GM12801 (cell line): ENCODE measurements around the gene PIWIL1.

ENCODE experiments used
- TF ChIP-seq, protein P1 (sequence below): IDR thresholded peaks from one replicate; pipeline ENCODE4 v1.5.1; 2011; ENCODE audit warnings: control low read depth; ENCODE audit not compliant: insufficient read length; ENCODE audit errors: extremely low read depth

The PIWIL1 gene

DNA sequence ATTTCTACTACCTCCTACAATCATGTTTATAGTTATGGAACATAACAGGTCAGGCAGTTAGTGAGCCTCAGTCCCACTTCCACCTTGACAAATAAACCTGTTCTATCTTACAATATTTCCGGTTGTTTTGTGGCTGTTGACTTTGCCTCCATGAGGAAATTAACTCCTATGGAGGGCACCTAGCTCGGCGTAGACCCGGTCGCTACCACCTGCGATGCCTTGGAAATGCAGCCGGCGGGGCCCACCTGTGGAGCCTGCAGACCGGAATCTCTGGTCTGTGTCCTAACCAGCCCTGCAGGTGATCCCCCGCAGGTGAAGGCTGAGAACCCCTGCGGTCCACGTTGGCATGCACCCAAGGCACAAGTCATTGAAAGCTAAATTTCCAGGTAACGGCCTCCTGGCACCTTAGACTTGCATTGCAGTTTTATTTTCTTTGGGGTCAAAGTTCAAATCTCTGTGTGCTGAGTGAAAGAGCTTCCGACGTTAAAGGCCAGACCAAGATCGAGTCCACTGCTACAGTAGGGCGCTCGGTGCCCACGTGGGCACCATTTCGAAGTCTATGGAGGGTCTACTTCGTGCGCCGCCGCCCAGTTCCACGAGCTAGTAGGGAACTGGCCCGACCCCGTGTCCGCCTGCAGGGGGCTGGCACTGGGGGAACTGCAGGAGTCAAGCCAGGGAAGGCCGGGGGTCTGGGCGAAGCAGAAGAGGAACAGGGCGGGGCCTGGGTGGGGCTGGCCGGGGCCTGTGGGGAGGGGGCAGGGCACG, 782 bp upstream of the PIWIL1 start:
- TF ChIP-seq, protein P1, sequence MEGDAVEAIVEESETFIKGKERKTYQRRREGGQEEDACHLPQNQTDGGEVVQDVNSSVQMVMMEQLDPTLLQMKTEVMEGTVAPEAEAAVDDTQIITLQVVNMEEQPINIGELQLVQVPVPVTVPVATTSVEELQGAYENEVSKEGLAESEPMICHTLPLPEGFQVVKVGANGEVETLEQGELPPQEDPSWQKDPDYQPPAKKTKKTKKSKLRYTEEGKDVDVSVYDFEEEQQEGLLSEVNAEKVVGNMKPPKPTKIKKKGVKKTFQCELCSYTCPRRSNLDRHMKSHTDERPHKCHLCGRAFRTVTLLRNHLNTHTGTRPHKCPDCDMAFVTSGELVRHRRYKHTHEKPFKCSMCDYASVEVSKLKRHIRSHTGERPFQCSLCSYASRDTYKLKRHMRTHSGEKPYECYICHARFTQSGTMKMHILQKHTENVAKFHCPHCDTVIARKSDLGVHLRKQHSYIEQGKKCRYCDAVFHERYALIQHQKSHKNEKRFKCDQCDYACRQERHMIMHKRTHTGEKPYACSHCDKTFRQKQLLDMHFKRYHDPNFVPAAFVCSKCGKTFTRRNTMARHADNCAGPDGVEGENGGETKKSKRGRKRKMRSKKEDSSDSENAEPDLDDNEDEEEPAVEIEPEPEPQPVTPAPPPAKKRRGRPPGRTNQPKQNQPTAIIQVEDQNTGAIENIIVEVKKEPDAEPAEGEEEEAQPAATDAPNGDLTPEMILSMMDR, result no peak

DNA sequence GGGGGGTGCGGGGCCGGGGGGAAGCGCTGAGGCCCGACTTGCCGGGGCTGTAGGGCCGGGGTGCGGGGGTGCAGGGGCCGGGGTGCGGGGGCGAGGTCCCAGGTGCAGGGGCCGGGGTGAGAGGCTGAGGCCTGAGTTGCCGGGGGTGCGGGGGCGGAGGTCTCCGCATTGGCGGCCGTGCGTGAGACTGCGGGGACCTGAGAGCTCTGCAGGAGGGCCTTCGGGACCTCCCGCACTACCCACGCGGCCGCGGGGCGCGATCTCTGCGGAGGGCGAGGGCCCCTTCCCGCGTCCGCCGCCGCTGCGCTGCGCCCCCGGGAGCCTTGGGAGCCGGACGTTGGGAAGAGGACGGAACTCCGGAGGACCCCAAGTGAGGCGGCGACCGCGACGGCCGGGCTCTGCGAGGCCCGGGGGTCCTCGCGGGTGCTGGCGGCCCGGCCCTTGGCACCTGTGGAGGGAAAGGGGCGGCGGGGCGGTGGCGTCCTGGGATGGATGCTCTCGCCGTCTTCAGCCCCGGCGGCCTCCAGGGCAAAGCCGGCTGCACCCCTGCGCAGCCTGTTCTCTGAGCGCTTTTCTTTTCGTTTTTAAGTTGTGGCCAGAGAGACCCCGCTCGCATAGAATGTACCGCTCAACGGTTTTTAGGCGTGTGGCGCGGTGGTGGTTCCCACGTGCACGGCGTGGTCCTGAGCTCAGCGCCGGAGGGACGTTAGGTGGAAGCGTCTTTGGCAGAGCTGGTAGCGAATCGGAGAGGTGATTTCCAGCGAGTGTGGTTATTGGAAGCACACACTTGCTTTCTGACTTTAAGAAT, 1.3 kb downstream of the PIWIL1 start:
- TF ChIP-seq, protein P1, result no peak

DNA sequence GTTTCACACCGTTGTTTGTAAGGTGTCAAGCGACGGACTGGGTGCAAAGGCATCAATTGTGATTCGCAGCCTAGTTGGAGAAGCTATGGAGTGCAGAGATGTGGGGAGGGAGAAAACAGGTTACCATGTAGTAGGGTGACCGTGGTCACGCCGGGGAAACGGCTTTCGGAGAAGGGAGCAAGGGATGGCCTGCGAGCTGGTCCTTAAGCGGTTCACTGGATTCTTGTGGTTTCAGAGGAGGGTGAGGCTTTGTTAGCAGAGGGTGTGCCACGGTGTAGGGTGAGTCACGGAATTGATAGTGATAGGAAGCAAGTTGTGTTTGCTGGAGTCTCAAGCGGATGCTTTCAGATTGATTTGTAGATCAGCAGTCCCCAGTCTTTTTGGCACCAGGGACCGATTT, 2.3 kb downstream of the PIWIL1 start:
- TF ChIP-seq, protein P1, result no peak

DNA sequence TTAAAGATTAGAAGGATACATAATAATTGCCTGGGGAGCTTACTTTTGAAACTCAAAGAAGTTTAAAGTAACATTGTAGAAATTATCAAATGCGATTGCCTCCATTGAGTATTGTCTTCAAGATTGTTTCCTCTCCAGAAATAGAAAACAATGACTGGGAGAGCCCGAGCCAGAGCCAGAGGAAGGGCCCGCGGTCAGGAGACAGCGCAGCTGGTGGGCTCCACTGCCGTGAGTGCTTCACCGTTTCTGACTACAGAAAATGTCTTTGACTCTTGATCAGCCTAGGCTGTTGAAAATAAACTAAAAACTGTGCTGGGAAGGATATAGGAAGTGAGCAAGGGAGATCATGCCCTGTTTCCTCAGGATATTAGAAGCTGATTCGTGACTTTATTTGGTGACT, 4.8 kb downstream of the PIWIL1 start:
- TF ChIP-seq, protein P1, result no peak

DNA sequence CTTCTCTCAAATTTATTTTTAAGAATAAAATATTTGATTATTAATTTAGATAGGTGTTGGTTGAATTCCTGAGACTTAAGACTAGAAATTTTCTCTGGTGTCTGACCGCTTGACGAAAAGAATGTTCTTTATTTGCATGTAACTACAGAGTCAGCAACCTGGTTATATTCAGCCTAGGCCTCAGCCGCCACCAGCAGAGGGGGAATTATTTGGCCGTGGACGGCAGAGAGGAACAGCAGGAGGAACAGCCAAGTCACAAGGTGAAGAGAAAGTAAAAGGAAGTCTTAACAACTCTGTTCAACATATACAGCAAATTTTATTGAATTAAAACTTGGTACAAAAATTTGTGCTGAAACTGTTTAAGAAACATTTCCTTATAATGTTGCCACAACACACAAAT, 5.2 kb downstream of the PIWIL1 start:
- TF ChIP-seq, protein P1, result no peak

DNA sequence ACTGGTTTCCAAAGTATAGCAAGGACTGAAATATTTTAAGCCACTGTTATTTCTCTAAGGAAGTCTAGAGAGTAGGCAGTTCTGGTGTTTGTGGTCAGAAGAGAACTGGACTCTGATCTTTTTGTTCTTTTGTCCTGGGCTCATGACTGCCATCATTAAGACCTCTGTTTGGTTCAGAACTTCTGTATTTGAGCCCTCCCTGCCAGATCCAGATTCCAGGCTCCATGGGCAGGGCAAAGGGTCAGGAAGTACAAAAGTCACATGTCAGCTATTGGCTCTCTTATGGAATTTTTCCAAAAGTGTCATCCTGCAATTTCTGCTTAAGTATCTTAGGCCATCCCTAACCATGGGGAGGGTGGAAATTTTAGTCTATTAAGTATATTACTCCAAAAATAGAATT, 6.8 kb downstream of the PIWIL1 start:
- TF ChIP-seq, protein P1, result no peak

DNA sequence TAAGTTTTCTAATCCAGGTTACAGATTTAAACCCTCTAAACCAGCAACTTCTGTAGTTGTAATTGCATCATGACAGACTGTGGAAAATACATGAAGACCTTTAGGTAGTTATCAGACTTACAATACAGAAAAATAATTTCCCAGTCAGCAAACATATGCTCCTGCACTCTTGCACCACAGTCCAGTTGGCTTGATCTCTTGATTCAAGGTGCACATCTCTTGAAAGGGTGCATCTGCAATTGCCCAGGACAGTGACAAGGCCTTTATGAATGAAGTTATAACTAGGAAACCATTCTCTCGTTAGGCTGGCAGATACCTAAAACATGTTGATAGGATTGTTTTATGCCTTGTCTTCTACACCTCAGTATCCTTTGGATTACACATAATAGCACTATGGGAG, 7.6 kb downstream of the PIWIL1 start:
- TF ChIP-seq, protein P1, result no peak
